ENCODE measurements around the gene SLC12A8.

SLC12A8 gene

GRCh38 chr3:125144653-125145314, 67.8 kb downstream of the SLC12A8 start:
- Histone ChIP-seq H3K36me3 (ENCODE audit: control insufficient read depth, insufficient read depth, low read length) (no peaks in the 10 kb centered on the region), H3K27ac (ENCODE audit: low read depth, low read length) (no peak overlapping the region), H3K27me3 (ENCODE audit: control insufficient read depth, insufficient read depth, low read length) (no peaks in the 10 kb centered on the region), H3K4me1 (ENCODE audit: control insufficient read depth, insufficient read depth, low read length) (peaks cover 3% of the 10 kb centered on the region), H3K4me3 (ENCODE audit: low read length) (no peak overlapping the region), H3K9ac (ENCODE audit: low read length) (no peak overlapping the region)

GRCh38 chr3:125143982-125144652, 68.4 kb downstream of the SLC12A8 start:
- no peak overlapping the region for H3K4me3 ChIP-seq (ENCODE audit: low read length)
- no peak overlapping the region for H3K9ac ChIP-seq (ENCODE audit: low read length)
- H3K27me3 ChIP-seq (ENCODE audit: control insufficient read depth, insufficient read depth, low read length): no peaks in the 10 kb centered on the region
- H3K27ac ChIP-seq (ENCODE audit: low read depth, low read length): no peak overlapping the region
- H3K4me1 ChIP-seq (ENCODE audit: control insufficient read depth, insufficient read depth, low read length): peaks cover 3% of the 10 kb centered on the region
- no peaks in the 10 kb centered on the region for H3K36me3 ChIP-seq (ENCODE audit: control insufficient read depth, insufficient read depth, low read length)

- no peaks in the 10 kb centered on the region for H3K27me3 ChIP-seq (ENCODE audit: control insufficient read depth, insufficient read depth, low read length)
- H3K27ac ChIP-seq (ENCODE audit: low read depth, low read length): no peak overlapping the region
- H3K4me3 ChIP-seq (ENCODE audit: low read length): no peak overlapping the region
- no peak overlapping the region for H3K9ac ChIP-seq (ENCODE audit: low read length)
- peaks cover 3% of the 10 kb centered on the region for H3K4me1 ChIP-seq (ENCODE audit: control insufficient read depth, insufficient read depth, low read length)
- H3K36me3 ChIP-seq (ENCODE audit: control insufficient read depth, insufficient read depth, low read length): no peaks in the 10 kb centered on the region
Measured at GRCh38 chr3:125143538-125143937, 69.0 kb downstream of the SLC12A8 start.

- H3K36me3 ChIP-seq (ENCODE audit: control insufficient read depth, insufficient read depth, low read length): no peaks in the 10 kb centered on the region
- H3K27ac ChIP-seq (ENCODE audit: low read depth, low read length): no peak overlapping the region
- no peak overlapping the region for H3K9ac ChIP-seq (ENCODE audit: low read length)
- peaks cover 3% of the 10 kb centered on the region for H3K4me1 ChIP-seq (ENCODE audit: control insufficient read depth, insufficient read depth, low read length)
- H3K4me3 ChIP-seq (ENCODE audit: low read length): no peak overlapping the region
- no peaks in the 10 kb centered on the region for H3K27me3 ChIP-seq (ENCODE audit: control insufficient read depth, insufficient read depth, low read length)
Measured at GRCh38 chr3:125142940-125143339, 69.6 kb downstream of the SLC12A8 start.

DNA sequence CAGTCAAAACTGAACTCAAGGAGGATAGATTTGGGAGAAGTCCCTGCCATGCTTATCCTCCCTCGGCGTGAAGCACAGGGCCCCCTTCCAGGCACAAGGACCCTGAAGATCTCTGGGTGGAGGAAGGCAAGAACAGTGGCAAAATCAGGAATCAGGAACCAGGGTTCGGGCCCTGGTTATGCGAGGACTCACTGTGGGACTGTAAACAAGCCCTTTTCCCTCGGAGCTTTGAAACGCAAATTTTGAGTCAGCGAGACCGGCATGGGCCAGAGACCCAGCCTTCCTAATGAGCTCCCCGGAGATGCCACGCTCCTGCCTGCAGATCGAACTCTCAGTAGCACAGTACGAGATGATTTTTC, 70.1 kb downstream of the SLC12A8 start:
- Histone ChIP-seq H3K27ac (ENCODE audit: low read depth, low read length) (no peak overlapping the region), H3K27me3 (ENCODE audit: control insufficient read depth, insufficient read depth, low read length) (no peaks in the 10 kb centered on the region), H3K4me3 (ENCODE audit: low read length) (peak overlapping the region; percentile 49), H3K9ac (ENCODE audit: low read length) (peak overlapping the region; percentile 10), H3K4me1 (ENCODE audit: control insufficient read depth, insufficient read depth, low read length) (peaks cover 3% of the 10 kb centered on the region), H3K36me3 (ENCODE audit: control insufficient read depth, insufficient read depth, low read length) (no peaks in the 10 kb centered on the region)

DNA sequence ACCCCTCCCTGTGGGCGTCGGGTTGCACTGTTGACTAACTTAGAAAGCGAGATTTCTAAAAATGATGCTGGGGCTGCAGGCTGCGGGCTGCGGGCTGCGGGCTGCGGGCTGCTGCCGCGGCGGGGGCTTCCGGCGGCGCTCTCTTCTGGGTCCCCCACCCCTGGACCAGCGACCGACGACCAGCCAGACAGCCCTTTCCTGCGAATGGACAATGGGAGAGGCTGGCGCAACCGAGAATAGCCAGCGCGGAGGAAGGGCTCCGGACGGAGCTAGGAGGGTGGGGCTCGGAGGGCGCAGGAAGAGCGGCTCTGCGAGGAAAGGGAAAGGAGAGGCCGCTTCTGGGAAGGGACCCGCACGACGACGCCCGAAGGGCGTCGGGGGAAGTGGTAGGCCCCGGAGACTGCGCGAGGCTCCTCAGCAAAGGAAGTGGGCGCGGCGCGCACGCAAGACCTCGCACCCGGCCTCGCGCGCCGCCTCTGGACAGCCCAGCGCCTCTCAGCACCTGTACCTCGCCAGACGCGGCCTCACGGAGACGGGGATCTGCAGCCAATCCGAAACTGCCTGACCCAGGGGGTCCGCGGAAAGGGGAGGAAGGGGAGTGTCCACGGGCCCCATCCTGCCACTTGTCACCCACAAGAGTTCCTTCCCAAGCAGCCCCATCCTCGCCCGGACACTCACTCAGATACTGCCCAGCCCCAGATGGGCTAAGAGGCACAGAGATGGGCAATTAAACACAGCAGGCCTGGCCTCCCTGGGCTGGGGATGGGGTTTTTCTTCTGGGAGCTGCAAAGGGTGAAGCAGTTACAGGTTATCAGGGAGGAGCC, 70.7 kb downstream of the SLC12A8 start:
- Histone ChIP-seq H3K9ac (ENCODE audit: low read length) (peak overlapping the region; percentile 10), H3K4me1 (ENCODE audit: control insufficient read depth, insufficient read depth, low read length) (peaks cover 3% of the 10 kb centered on the region), H3K27ac (ENCODE audit: low read depth, low read length) (peak overlapping the region; percentile 22), H3K36me3 (ENCODE audit: control insufficient read depth, insufficient read depth, low read length) (no peaks in the 10 kb centered on the region), H3K27me3 (ENCODE audit: control insufficient read depth, insufficient read depth, low read length) (no peaks in the 10 kb centered on the region), H3K4me3 (ENCODE audit: low read length) (peak overlapping the region; percentile 49)

DNA sequence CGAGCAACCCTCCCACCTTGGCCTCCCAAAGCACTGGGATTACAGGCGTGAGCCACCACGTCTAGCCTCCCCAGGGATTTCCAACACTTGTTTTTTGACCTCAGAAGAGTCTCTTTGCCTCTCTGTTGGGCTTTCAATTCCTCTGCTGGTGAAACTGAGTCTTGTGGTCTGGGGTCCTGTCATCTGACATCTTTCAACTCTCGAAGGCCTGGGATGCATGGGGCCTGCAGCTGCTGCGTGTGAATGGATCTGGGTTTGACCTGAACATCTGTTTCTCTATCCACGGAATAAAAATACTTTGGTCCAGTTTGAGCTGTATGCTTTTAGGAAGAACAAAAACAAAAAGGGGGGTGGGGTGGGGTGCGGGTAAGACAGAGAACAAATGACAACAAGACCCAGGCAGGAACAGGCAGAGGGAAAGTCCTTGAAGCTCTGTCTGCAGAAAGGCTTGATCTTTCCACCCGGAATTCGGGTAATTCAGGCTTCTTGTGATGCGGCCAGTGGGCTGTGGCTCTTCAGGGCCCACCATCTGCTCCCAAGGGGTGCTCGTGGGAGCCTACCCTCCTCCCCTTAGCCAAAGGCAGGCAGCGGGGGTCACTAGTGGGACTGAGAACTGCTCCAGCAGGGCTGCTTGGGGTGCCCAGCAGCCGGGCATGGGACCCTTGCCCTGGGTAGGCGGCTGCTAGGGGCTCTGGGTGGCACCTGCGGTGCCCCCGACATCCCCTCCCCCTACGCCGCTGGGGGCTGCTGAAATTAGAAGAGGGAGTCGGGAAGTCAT, 71.5 kb downstream of the SLC12A8 start:
- H3K36me3 ChIP-seq (ENCODE audit: control insufficient read depth, insufficient read depth, low read length): no peaks in the 10 kb centered on the region
- H3K9ac ChIP-seq (ENCODE audit: low read length): no peak overlapping the region
- H3K4me3 ChIP-seq (ENCODE audit: low read length): peak overlapping the region; percentile 49
- no peaks in the 10 kb centered on the region for H3K27me3 ChIP-seq (ENCODE audit: control insufficient read depth, insufficient read depth, low read length)
- peaks cover 3% of the 10 kb centered on the region for H3K4me1 ChIP-seq (ENCODE audit: control insufficient read depth, insufficient read depth, low read length)
- H3K27ac ChIP-seq (ENCODE audit: low read depth, low read length): no peak overlapping the region

- H3K27me3 ChIP-seq (ENCODE audit: control insufficient read depth, insufficient read depth, low read length): no peaks in the 10 kb centered on the region
- H3K4me1 ChIP-seq (ENCODE audit: control insufficient read depth, insufficient read depth, low read length): peaks cover 3% of the 10 kb centered on the region
- H3K36me3 ChIP-seq (ENCODE audit: control insufficient read depth, insufficient read depth, low read length): no peaks in the 10 kb centered on the region
- no peak overlapping the region for H3K27ac ChIP-seq (ENCODE audit: low read depth, low read length)
- H3K4me3 ChIP-seq (ENCODE audit: low read length): no peak overlapping the region
- H3K9ac ChIP-seq (ENCODE audit: low read length): no peak overlapping the region
Measured at GRCh38 chr3:125140011-125140817, 72.3 kb downstream of the SLC12A8 start.

GRCh38 chr3:125139386-125139785, 73.2 kb downstream of the SLC12A8 start:
- Histone ChIP-seq H3K36me3 (ENCODE audit: control insufficient read depth, insufficient read depth, low read length) (no peaks in the 10 kb centered on the region), H3K9ac (ENCODE audit: low read length) (no peak overlapping the region), H3K27ac (ENCODE audit: low read depth, low read length) (no peak overlapping the region), H3K27me3 (ENCODE audit: control insufficient read depth, insufficient read depth, low read length) (no peaks in the 10 kb centered on the region), H3K4me3 (ENCODE audit: low read length) (no peak overlapping the region), H3K4me1 (ENCODE audit: control insufficient read depth, insufficient read depth, low read length) (peaks cover 3% of the 10 kb centered on the region)

DNA sequence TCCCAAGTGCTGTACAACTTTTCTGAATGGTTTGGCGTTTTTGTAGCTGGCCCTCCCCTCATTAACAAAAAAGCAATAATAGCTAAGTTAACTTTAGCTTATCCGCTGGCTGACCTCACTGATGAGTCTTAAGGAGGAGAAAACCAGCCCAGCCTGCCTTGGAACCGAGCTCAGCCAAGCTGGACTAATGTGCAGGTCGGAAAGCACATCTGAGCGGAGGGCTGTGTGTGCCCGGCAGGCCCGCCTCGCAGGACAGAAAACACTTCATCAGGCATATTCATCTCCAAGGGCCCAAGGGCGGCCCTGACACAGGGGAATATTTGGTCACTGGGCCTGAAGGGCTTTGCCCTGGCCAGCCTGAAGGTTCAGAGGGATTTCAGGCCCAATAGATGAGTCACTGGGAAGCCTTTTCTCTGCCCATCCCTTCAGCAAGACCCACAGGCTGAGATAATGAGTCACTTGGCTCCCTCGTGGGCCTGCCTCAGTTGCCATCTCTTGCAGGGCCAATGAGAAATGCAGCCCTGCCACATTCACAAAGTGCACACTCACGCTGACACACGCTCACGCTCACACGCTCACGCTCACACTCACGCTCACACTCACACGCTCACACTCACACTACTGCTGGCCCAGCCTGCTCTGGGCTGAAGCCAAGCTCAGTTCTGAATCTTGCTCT, 75.1 kb downstream of the SLC12A8 start:
- Histone ChIP-seq H3K36me3 (ENCODE audit: control insufficient read depth, insufficient read depth, low read length) (no peaks in the 10 kb centered on the region), H3K9ac (ENCODE audit: low read length) (no peak overlapping the region), H3K27me3 (ENCODE audit: control insufficient read depth, insufficient read depth, low read length) (no peaks in the 10 kb centered on the region), H3K27ac (ENCODE audit: low read depth, low read length) (no peak overlapping the region), H3K4me1 (ENCODE audit: control insufficient read depth, insufficient read depth, low read length) (peaks cover 3% of the 10 kb centered on the region), H3K4me3 (ENCODE audit: low read length) (no peak overlapping the region)

GRCh38 chr3:125136966-125137357, 75.6 kb downstream of the SLC12A8 start:
- no peak overlapping the region for H3K27ac ChIP-seq (ENCODE audit: low read depth, low read length)
- no peak overlapping the region for H3K4me3 ChIP-seq (ENCODE audit: low read length)
- no peaks in the 10 kb centered on the region for H3K4me1 ChIP-seq (ENCODE audit: control insufficient read depth, insufficient read depth, low read length)
- no peaks in the 10 kb centered on the region for H3K36me3 ChIP-seq (ENCODE audit: control insufficient read depth, insufficient read depth, low read length)
- no peaks in the 10 kb centered on the region for H3K27me3 ChIP-seq (ENCODE audit: control insufficient read depth, insufficient read depth, low read length)
- no peak overlapping the region for H3K9ac ChIP-seq (ENCODE audit: low read length)
